ENCODE measurements around the gene ANKRD31.

The ANKRD31 gene

DNA sequence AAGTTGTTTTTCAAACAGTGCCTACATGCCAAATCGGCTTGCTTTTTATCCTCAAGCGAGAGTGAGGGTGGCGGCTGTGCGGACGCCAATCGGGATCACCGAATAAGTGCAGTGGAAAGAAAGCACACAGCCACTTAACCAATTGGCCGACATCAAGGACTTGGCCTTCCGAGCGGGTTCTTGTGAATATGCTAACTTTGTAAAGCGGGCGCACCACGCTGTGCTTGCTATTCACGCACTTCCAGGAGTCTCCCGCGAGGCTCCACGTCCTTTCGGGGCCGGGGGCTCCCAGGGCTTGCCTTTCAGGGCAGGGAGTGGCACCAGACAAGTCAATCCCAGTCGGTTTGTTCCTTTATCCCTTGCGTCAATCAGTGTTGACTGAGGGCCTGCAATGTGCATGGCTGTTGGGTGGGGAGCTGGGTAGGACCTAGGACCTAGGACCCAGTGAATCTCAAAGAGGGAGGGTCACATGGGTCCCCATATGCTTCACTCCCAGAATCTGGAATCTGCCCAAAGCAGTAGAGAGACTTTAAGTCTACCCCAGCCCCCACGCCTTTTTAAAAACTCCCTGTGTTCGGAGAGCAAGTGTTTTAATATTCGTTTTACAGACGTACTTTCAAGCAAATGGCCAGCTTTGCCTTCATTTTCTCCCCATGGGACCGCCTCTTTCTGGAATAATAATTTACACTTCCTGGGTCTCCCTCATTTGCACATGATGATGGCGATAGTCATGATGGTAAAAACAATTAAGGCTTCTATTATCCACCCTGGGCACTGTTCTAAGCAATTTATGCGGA lies 182.3 kb downstream of the ANKRD31 start:
- no peak for DNase-seq

GRCh38 chr5:75053304-75054133 lies 183.2 kb downstream of the ANKRD31 start:
- peak in 1 of 2 experiments; percentile 36 for DNase-seq

DNA sequence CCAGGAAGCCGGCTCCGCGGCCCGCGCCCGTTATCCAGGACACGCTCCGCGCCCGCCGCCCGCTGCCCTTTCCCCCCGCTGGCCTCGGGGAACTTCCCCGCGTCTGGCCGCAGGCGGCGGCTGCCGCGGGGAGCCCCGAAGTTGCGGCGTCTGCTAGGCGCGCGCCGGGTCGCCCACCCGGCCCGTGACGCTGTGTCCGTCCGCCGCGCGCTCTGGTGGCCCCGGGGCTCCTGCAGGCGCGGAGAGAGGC lies 183.7 kb downstream of the ANKRD31 start:
- DNase-seq = no peak

DNA sequence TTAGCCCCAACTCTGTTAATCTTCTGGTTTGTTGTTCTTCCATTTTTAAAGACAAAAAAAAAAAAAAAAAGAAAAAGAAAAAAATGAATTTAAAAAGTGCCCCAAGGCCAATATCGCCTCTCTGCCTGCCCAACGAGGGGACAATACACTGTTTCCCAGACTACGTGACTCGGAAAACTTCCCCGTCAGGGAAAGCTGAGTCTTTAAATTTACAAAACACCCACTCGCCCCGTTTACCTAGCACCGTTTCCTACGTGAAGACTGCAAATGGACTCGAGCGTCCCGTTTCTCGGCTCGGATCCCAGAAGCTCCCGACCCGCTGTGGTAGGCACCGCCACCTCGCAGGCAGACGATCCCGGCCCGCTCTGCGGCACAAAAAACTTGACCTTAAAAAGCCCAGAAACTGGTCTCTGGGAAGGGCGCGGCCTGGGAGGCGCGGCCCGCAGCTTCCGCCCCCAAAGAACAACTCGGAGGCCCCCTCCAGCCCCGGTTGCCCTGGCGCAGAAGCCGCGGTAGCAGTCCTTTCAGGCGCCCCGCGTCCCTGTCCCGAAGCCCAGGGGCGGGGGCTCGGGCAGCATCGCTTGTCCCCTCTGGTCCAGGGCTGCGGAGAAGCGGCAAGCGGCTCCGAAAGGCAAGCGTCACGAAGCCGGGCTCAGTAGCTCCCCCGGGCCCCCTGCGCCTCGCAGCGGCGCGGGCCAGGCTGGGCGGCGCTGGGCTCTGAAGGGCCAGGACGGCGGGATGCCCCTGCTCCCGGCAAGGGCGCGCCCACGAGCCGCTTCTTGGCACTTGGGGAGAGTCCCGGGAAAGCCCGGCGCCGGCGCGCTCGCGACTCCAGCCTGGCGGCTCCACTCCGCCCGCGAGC lies 184.3 kb downstream of the ANKRD31 start, which contains the start of gene GCNT4:
Gene GCNT4, minus strand, starts transcription at position 367 of the 862 bp plus-strand sequence. CDS start 22,521 bp downstream, outside the sequence.
- peak in 1 of 2 experiments; percentile 24 for DNase-seq

DNA sequence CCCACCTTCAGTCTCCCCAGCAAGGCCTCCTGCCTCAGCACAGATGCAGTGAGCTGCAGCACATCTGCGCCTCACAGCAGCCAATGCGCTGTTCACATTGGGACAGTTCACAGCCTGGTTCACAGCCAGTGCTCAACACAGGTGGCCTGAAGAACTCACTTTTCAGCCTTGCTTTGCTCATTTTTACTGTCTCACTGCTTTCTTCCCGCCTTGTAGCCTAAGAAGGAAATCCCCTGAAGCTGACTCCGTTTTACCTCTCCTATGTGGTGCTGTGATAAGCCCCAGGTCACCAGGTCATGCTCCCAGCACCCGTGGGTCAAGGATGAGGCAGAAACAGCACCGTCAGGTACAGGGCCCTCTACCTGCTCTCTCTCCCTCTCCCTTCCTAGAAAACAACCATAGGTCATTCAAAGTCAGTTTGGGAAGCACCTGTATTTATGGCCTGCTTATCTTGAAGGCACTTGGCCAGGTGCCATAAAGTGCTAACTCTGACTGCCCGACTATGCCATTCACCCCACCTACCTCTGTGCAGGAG lies 185.4 kb downstream of the ANKRD31 start:
- no peak for DNase-seq

DNA sequence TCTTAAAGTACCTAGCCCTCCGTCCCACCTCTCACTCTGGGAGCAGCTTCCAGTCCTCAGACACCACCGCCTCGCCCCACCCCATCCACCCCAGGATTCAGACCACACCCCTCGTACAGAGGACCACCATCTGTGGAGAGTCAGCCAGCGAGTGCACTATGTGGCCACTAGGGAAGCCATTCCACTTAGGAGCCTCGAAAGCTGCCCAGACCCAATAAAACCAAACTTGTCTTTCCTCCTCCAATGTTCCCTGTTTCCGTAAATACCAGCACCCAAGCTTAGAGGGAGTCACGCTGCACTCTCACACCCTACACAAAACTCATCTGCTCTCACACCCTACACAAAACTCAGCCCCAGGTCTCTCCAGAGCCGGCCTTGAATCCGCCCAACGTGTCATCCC lies 186.3 kb downstream of the ANKRD31 start:
- no peak for DNase-seq

DNA sequence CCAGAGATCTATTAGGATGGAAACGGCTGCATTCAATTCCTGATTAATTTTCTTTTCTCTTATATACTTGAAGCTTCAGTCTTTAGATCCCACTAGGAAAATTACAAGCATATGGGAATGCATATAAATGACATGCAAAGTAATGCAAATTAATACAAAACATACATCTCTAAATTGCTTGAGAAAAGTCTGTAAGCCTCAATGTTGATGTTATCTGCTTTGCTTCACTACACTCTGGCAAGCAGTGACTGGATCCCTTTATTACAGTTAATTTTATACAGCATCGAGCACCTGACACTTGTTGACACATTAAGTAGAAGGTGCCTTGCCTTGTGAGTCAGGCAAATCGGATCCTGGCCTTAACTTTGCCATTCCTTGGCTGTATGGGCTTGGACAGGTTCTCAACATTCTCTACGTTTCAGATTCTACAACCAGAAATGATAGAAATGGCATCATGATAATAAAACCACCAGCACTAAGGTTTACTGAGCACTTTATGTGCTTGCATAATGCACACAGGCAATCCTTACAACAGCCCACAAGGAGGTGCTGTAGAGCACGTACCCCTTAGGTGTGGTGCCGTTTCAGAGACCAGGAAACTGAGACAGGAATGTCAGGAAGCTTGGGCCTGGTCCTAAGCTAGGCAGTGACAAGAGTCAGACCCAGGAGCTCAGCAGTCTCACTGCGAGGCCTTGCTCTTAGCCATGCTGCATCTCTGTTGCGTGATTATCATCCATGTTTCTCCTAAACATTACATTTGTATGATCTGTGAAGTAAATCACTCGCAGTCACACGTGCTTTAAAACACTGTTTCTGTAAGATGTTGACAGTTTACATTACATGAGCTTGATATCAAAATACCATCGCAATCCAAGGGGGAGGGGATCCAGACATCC lies 187.0 kb downstream of the ANKRD31 start:
- DNase-seq = peak; percentile 76 to 88

- DNase-seq = no peak
These were observed 188.2 kb downstream of the ANKRD31 start for GRCh38 chr5:75048457-75048953.

DNA sequence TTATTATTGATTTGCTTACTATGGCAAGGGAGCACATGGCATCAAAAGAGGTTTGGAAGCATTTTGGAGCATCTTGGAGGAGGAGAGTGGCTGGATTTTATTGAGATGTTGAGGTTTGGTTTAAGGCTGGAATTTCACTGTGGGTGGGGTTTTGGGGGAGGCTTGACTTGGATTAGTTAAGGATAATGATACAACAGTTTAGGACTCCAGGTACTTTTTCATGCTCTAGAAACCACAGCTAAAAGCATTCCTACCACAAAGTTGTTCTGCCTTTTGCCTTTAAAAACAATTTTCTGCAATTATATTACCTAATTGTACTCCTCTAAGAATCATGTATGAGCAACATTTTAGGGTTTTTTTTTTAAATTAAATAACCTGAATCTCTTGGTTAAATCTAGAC lies 189.3 kb downstream of the ANKRD31 start:
- DNase-seq = no peak

DNA sequence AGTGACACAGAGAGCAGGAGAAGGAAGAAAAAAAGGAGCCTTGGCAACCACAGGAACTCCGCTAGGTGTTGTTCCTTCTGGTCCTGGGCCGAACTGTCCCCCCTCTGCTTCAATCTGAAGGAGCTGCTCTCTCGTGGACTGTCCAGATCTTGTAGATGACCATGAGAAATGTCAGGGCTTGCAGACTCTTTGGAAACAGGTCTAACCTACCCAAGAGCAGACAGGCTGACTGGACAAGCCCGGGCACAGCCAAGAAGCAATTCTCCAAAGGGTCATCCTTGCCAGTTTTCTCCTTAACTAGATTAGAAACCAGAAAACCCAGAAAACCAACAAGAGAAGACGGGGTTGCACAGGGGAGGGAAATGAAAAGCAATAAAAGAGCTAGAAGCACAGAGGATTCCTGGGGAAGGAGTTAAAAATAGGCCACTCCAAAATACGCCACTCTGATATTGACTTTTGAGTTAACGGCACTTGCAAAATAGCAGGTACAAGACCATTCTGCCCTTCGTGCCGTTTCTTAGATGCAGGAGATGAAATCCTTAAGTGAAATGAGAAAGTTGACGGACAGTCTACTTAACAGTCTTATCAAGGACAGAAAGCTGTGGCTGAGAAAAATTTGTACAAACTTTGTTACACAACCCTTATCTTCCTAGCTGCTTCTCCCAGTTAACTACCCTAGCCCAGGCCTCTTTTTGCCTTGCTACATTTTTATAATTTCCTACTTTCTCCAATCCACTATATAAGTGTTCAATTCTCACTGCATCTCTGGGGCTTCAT lies 190.1 kb downstream of the ANKRD31 start:
- DNase-seq = no peak

DNA sequence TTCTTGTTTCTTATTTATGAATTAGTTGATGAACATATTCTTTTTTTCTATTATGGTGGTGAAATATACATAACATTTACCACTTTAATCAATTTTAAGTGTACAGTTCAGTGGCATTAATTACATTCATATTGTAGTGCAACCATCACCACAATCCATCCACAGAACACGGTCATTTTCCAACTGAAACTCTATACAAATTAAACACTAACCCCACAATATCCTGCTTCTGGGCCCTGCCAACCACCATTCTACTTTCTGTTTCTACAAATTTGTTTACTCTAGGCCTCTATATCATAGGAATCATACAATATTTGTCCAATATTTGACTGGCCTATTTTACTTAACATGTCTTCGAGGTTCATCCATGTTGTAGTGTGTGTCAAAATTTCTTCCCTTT lies 191.6 kb downstream of the ANKRD31 start:
- no peak for DNase-seq

DNA sequence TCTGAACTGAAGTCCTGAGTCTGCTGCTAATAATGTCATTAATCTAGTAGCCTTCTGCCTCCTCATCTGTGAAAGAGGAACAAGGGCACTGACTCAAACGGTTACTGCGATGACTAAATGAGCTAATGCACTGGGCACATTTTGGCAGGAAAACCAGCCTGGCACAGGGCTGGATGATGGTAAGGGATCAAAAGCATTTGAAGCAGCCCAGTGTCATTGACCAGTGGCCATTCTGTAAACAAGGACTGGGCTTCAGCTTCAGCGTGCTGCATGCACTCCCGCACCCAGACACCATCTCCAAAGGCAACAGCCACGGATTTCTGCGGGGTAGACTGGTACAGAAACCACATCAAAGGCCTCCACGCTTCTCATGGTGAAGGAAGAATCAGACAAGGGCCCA lies 192.3 kb downstream of the ANKRD31 start:
- no peak for DNase-seq

- DNase-seq = no peak
These were observed 192.9 kb downstream of the ANKRD31 start for GRCh38 chr5:75043633-75044264.

GRCh38 chr5:75042522-75042921 lies 194.2 kb downstream of the ANKRD31 start:
- no peak for DNase-seq

GRCh38 chr5:75040973-75041372 lies 195.7 kb downstream of the ANKRD31 start:
- DNase-seq = no peak

DNA sequence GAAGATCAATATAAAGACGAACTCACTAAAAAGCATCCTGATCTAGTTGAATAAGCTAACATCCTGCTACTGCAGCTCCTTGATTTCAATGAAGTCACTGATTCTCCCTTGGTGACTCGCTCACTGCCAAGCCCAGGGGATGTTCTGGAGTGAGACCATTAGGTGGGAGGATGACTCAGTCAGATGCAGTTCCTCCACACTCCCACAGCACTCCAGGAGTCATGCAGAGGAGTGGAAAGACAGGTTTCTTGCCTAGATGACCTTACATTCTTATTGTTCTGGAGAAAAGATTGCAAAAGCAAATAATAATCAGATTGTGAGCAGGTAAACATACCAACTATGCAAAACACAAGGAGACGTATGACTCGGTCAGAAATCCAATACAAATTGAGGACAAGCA lies 199.6 kb downstream of the ANKRD31 start:
- no peak for DNase-seq

DNA sequence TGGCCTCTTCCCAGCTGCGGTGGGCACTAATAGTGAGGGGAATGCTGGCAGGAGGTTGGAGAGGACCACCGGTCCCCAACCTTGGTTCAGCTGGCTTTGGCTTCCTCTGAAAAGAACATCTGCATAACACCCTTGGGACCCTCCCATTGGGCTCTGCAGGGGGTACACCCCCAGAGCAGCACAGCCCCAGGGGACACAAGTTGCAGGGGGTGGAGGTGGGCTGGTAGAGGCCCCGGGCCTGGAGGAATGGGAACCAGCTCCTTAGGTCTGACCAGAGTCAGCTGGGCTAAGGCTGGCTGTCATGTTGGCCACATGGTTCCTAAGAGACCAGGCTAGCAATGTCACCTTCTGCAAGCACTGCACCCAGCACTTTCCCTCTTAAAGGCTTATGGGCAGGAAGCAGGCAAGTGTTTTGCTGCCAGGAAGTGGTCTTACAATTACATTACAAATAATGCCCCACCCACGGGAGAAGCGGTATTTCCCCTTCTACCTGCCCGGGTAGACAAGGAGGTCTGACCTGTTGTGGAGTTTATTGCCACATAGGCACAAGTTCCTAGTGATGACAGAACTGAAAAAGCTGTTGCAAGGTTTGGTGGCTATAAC lies 202.4 kb downstream of the ANKRD31 start:
- no peak for DNase-seq

DNA sequence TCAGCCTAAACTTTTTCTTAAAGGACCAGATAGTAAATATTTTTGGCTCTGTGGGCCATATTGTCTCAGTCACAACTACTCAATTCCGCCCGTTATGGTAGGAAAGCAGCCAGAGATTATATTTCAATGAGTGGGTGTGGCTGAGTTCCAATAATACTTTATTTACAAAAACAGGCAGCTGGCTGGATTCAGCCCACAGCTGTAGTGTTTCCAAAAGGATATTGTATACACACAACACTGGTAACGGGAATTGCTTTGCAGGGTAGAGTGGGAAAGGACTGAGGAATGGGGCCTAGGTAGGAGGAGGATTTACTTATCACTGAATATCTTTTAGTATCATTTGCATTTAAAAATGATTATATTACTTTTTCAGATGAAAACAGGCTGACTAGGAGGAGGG lies 205.3 kb downstream of the ANKRD31 start:
- no peak for DNase-seq

GRCh38 chr5:75028090-75028489 lies 208.6 kb downstream of the ANKRD31 start:
- DNase-seq = no peak

Measured in NCI-H526 (cell line).